ENCODE measurements around the gene GTF3A. TPM values are rescaled to one million over a fixed set of nuclear protein-coding genes. Genes with fewer than 3 reads are reported as not detected.

The GTF3A gene
- total RNA-seq, 6 experiments from 2014 or later, result 50.2 to 216 (median 64.9) TPM

- Histone ChIP-seq H3K4me3 (no peak overlapping the region), H3K36me3 (no peaks in the 10 kb centered on the region), H3K27me3 (no peaks in the 10 kb centered on the region), H3K9me3 (no peaks in the 10 kb centered on the region), H3K27ac (no peak overlapping the region), H3K4me1 (peaks cover 0 to 11% (median under 1%) of the 10 kb centered on the region in 4 donors)
- intact Hi-C loops (cut with DNase I), result no loop called here
- WGBS (ENCODE audit: insufficient coverage, low coverage, low lambda C conversion rate, missing lambda C conversion rate), result 80% methylated on average over 8 of the region's 8 CpGs
- no peak for DNase-seq
- no peak for ATAC-seq
- TF ChIP-seq POLR2A (IDR thresholded peaks at IDR 0.05) (no peak), CTCF (IDR thresholded peaks at IDR 0.05) (no peak)
These were observed 3.1 kb upstream of the GTF3A start for GRCh38 chr13:27421101-27421871.

- H3K4me1 ChIP-seq, result peaks cover 0 to 17% (median 8%) of the 10 kb centered on the region in 4 donors
- intact Hi-C loops (cut with DNase I), result no loop called here
- no peak for ATAC-seq
- no peaks in the 10 kb centered on the region for H3K9me3 ChIP-seq
- no peak for TF ChIP-seq POLR2A (IDR thresholded peaks at IDR 0.05)
- no peak for DNase-seq
- H3K36me3 ChIP-seq, result peaks cover 0 to 2% (median 0%) of the 10 kb centered on the region in 4 donors
- 100% methylated on average over 2 of the region's 7 CpGs for WGBS (ENCODE audit: insufficient coverage, low coverage, low lambda C conversion rate, missing lambda C conversion rate)
- no peak overlapping the region for H3K4me3 ChIP-seq
- no peaks in the 10 kb centered on the region for H3K27me3 ChIP-seq
- no peak overlapping the region for H3K27ac ChIP-seq
These were observed 1.1 kb upstream of the GTF3A start for GRCh38 chr13:27423333-27423732.

- intact Hi-C loops (cut with DNase I), result no loop called here
- peaks cover 0 to 15% (median 6%) of the 10 kb centered on the region in 4 donors for H3K36me3 ChIP-seq
- DNase-seq (no peak), ATAC-seq (peak; percentile 2 to 16 (median 5))
- no peaks in the 10 kb centered on the region for H3K27me3 ChIP-seq
- H3K9me3 ChIP-seq, result no peaks in the 10 kb centered on the region
- WGBS (ENCODE audit: insufficient coverage, low coverage, low lambda C conversion rate, missing lambda C conversion rate), result 15% methylated on average over 13 of the region's 13 CpGs
- peak overlapping the region; percentile 84 to 93 (median 92) for H3K27ac ChIP-seq
- peaks cover 0 to 17% (median 8%) of the 10 kb centered on the region in 4 donors for H3K4me1 ChIP-seq
- no peak for TF ChIP-seq POLR2A (IDR thresholded peaks at IDR 0.05)
- TF ChIP-seq CTCF (IDR thresholded peaks at IDR 0.05), result peak in 1 of 4 donors; percentile 2
- peak overlapping the region; percentile 68 to 91 (median 83) for H3K4me3 ChIP-seq
These were observed 919 bp downstream of the GTF3A start for GRCh38 chr13:27425158-27425917.

- DNase-seq, result peak; percentile 77 to 81 (median 80)
- WGBS (ENCODE audit: insufficient coverage, low coverage, low lambda C conversion rate, missing lambda C conversion rate), result 10% methylated on average over 17 of the region's 17 CpGs
- ATAC-seq, result peak; percentile 66 to 79 (median 76)
These were observed 1.7 kb downstream of the GTF3A start for GRCh38 chr13:27425918-27426630.

More at GRCh38 chr13:27425918-27426630, 1.7 kb downstream of the GTF3A start:
- Histone ChIP-seq H3K36me3 (peaks cover 0 to 23% (median 10%) of the 10 kb centered on the region in 4 donors), H3K9me3 (no peaks in the 10 kb centered on the region), H3K4me1 (peaks cover 0 to 17% (median 8%) of the 10 kb centered on the region in 4 donors), H3K27ac (peak overlapping the region; percentile 84 to 93 (median 92)), H3K4me3 (peak overlapping the region; percentile 68 to 91 (median 83)), H3K27me3 (no peaks in the 10 kb centered on the region)
- intact Hi-C loops (cut with DNase I), result no loop called here
- TF ChIP-seq CTCF (IDR thresholded peaks at IDR 0.05), result peak; percentile 42 to 60 (median 54)
- TF ChIP-seq POLR2A (IDR thresholded peaks at IDR 0.05), result peak; percentile 75

Data from right lobe of liver (tissue), 6 donors.